GM12873 (cell line): ENCODE data around the gene LCNL1.

Source experiments
- CTCF ChIP-seq: IDR thresholded peaks from 2 replicates; pipeline ENCODE4 v1.5.1; 2012; ENCODE audit warnings: low read depth, mild to moderate bottlenecking, moderate library complexity, low read length, control low read depth; ENCODE audit not compliant: insufficient read depth; ENCODE audit errors: missing control alignments

LCNL1 gene

GRCh38 chr9:137009938-137010732 lies 27.3 kb downstream of the LCNL1 start:
- TF ChIP-seq CTCF, result no peak

GRCh38 chr9:137011156-137011555 lies 28.4 kb downstream of the LCNL1 start:
- TF ChIP-seq CTCF, result no peak

- TF ChIP-seq CTCF, result no peak
Observed at GRCh38 chr9:137011907-137012675, 29.3 kb downstream of the LCNL1 start.

- no peak for TF ChIP-seq CTCF
Observed at GRCh38 chr9:137012694-137013570, 30.1 kb downstream of the LCNL1 start.

GRCh38 chr9:137013571-137013940 lies 30.8 kb downstream of the LCNL1 start:
- TF ChIP-seq CTCF, result no peak

- no peak for TF ChIP-seq CTCF
Observed at GRCh38 chr9:137014166-137014565, 31.4 kb downstream of the LCNL1 start.
